ENCODE data around the gene COL13A1.

The COL13A1 gene

GRCh38 chr10:69825604-69826003 lies 23.9 kb downstream of the COL13A1 start:
- DNase-seq: no peak

GRCh38 chr10:69826094-69826493 lies 24.4 kb downstream of the COL13A1 start:
- no peak for DNase-seq

- DNase-seq: no peak
Observed at GRCh38 chr10:69826789-69827554, 25.3 kb downstream of the COL13A1 start.

- DNase-seq: no peak
Observed at GRCh38 chr10:69828144-69828870, 26.6 kb downstream of the COL13A1 start.

- no peak for DNase-seq
Observed at GRCh38 chr10:69829775-69830174, 28.1 kb downstream of the COL13A1 start.

GRCh38 chr10:69831231-69831855 lies 29.6 kb downstream of the COL13A1 start:
- peak; percentile 14 for DNase-seq

- DNase-seq: no peak
Observed at GRCh38 chr10:69835233-69835632, 33.5 kb downstream of the COL13A1 start.

- no peak for DNase-seq
Observed at GRCh38 chr10:69835875-69836730, 34.4 kb downstream of the COL13A1 start.

- DNase-seq: no peak
Observed at GRCh38 chr10:69836731-69837030, 35.0 kb downstream of the COL13A1 start.

- no peak for DNase-seq
Observed at GRCh38 chr10:69837261-69837660, 35.6 kb downstream of the COL13A1 start.

GRCh38 chr10:69838418-69838817 lies 36.7 kb downstream of the COL13A1 start:
- DNase-seq: no peak

GRCh38 chr10:69838853-69839252 lies 37.1 kb downstream of the COL13A1 start:
- peak; percentile 43 for DNase-seq

GRCh38 chr10:69839696-69840345 lies 38.1 kb downstream of the COL13A1 start:
- peak; percentile 39 for DNase-seq

GRCh38 chr10:69840773-69841172 lies 39.1 kb downstream of the COL13A1 start:
- DNase-seq: no peak

- no peak for DNase-seq
Observed at GRCh38 chr10:69842020-69842419, 40.3 kb downstream of the COL13A1 start.

GRCh38 chr10:69842882-69843281 lies 41.2 kb downstream of the COL13A1 start:
- DNase-seq: no peak

- DNase-seq: no peak
Observed at GRCh38 chr10:69843923-69844322, 42.2 kb downstream of the COL13A1 start.

GRCh38 chr10:69844698-69845097 lies 43.0 kb downstream of the COL13A1 start:
- no peak for DNase-seq

GRCh38 chr10:69845574-69846292 lies 44.0 kb downstream of the COL13A1 start:
- DNase-seq: peak; percentile 32

GRCh38 chr10:69846293-69846921 lies 44.7 kb downstream of the COL13A1 start:
- no peak for DNase-seq

GRCh38 chr10:69847458-69847857 lies 45.8 kb downstream of the COL13A1 start:
- DNase-seq: no peak

Data from fibroblast of skin of right quadriceps (primary cell).